ENCODE data around the gene ELFN1. TPM values are rescaled to one million over a fixed set of nuclear protein-coding genes. Genes with fewer than 3 reads are reported as not detected.

The ELFN1 gene
- total RNA-seq, 4 donors from 2014 or later = 0.38 to 3.3 (median 0.48) TPM

- 0% methylated on average over 1 to 9 of the region's 58 CpGs for WGBS, 2 donors
- Histone ChIP-seq H3K4me3 (peak overlapping the region; percentile 33 to 72 (median 50)), H3K36me3 (no peaks in the 10 kb centered on the region), H3K27ac (peak overlapping the region in 1 of 4 donors; percentile 9), H3K4me1 (peaks cover 34 to 73% (median 62%) of the 10 kb centered on the region in 3 donors), H3K9me3 (no peaks in the 10 kb centered on the region), H3K27me3 (peaks cover 17 to 100% (median 41%) of the 10 kb centered on the region in 4 donors)
- no peak for DNase-seq
- intact Hi-C loops (cut with DNase I) = loop anchor here (10.0 kb wide), 1 partner anchor 548 kb away; no protein-coding TSS in a partner anchor
- no peak for TF ChIP-seq POLR2A (IDR thresholded peaks at IDR 0.05)
- TF ChIP-seq CTCF (IDR thresholded peaks at IDR 0.05) = no peak
Observed at GRCh38 chr7:1666317-1666822, 3.7 kb upstream of the ELFN1 start.

GRCh38 chr7:1666823-1667565 is 3.1 kb upstream of the ELFN1 start:
- WGBS, 2 donors = 3% methylated on average over 4 of the region's 70 CpGs; no CpG with 5 or more reads in 1 of the 2 donors
- DNase-seq = no peak
- intact Hi-C loops (cut with DNase I) = loop anchor here (10.0 kb wide), 1 partner anchor 548 kb away; no protein-coding TSS in a partner anchor
- Histone ChIP-seq H3K27me3 (peaks cover 17 to 100% (median 43%) of the 10 kb centered on the region in 4 donors), H3K9me3 (no peaks in the 10 kb centered on the region), H3K4me3 (peak overlapping the region; percentile 33 to 72 (median 50)), H3K4me1 (peaks cover 34 to 73% (median 62%) of the 10 kb centered on the region in 3 donors), H3K27ac (peak overlapping the region in 1 of 4 donors; percentile 9), H3K36me3 (no peaks in the 10 kb centered on the region)
- TF ChIP-seq CTCF (IDR thresholded peaks at IDR 0.05) (no peak), POLR2A (IDR thresholded peaks at IDR 0.05) (no peak)

GRCh38 chr7:1667566-1668395 is 2.3 kb upstream of the ELFN1 start:
- peak overlapping the region; percentile 33 to 72 (median 50) for H3K4me3 ChIP-seq
- no peaks in the 10 kb centered on the region for H3K9me3 ChIP-seq
- intact Hi-C loops (cut with DNase I) = loop anchor here (10.0 kb wide), 1 partner anchor 547 kb away; no protein-coding TSS in a partner anchor
- 4% methylated on average over 24 of the region's 77 CpGs; no CpG with 5 or more reads in 1 of the 2 donors for WGBS, 2 donors
- no peaks in the 10 kb centered on the region for H3K36me3 ChIP-seq
- no peak for TF ChIP-seq POLR2A (IDR thresholded peaks at IDR 0.05)
- TF ChIP-seq CTCF (IDR thresholded peaks at IDR 0.05) = no peak
- peaks cover 34 to 73% (median 62%) of the 10 kb centered on the region in 3 donors for H3K4me1 ChIP-seq
- H3K27ac ChIP-seq = no peak overlapping the region
- peaks cover 17 to 100% (median 43%) of the 10 kb centered on the region in 4 donors for H3K27me3 ChIP-seq
- no peak for DNase-seq

GRCh38 chr7:1668396-1669063 is 1.5 kb upstream of the ELFN1 start:
- intact Hi-C loops (cut with DNase I) = loop anchor here (10.0 kb wide), 1 partner anchor 546 kb away; no protein-coding TSS in a partner anchor
- Histone ChIP-seq H3K4me1 (peaks cover 34 to 73% (median 62%) of the 10 kb centered on the region in 3 donors), H3K36me3 (no peaks in the 10 kb centered on the region), H3K9me3 (no peaks in the 10 kb centered on the region), H3K4me3 (no peak overlapping the region), H3K27ac (no peak overlapping the region), H3K27me3 (peaks cover 17 to 100% (median 41%) of the 10 kb centered on the region in 4 donors)
- TF ChIP-seq CTCF (IDR thresholded peaks at IDR 0.05) (no peak), POLR2A (IDR thresholded peaks at IDR 0.05) (no peak)
- 47% methylated on average over 6 of the region's 20 CpGs; no CpG with 5 or more reads in 1 of the 2 donors for WGBS, 2 donors
- no peak for DNase-seq

All from esophagus squamous epithelium (tissue), 5 donors.